Heart left ventricle (tissue), 13 donors: Measurements from ENCODE around the gene CRY2.
A peak's percentile ranks its signal among the peaks of the same experiment; 100 is the strongest.

Experiments
- CTCF ChIP-seq, 12 donors: fragments of 200-600 bp; sonication (generic) in 4 of 12; IDR thresholded peaks; one replicate each; pipeline versions ENCODE4 v1.5.0 to v1.8.0; 2018 to 2022; ENCODE audit warnings: antibody characterized with exemption in 12 of 12, mild to moderate bottlenecking in 5 of 12
- POLR2A ChIP-seq, 2 donors: fragments of 450-650 bp; IDR thresholded peaks; one replicate each; pipeline ENCODE4 v1.6.1; 2017; ENCODE audit warnings: antibody characterized with exemption in 2 of 2, mild to moderate bottlenecking in 2 of 2, moderate library complexity in 2 of 2
- donor health status: ischemic (EF 13 %, LVEDD 7.1; RV severe dilation, severe dysfunction).
- donor health status: DM: no; HTN: yes; CAD: no.
- donor health status: DM: no; HTN: no; CAD: no.
- donor health status: ischemic (EF 25% LVEDD 6.9; RV normal size, moderate dysfunction).
- donor health status: ischemic (EF 25% LVEDD 5.7; RV mildly dilated, moderate dysfunction).
- donor health status: ischemic (EF 35%, LVEDD 5.7; RV mildly dilated, moderate dysfunction).
- donor health status: nonischemic (EF 11% LVEDD 7.7; RV severe dilation, severe dysfunction).
- donor health status: DM: yes; HTN: yes; CAD: no.
- donor health status: PGD.
- donor health status: ischemic (EF 29% LVEDD 5.4; RV normal size, mild dysfunction).
- donor health status: nonischemic (EF 23%, LVEDD 6.1; RV moderate dilation, normal function).

GRCh38 chr11:45899448-45900174 is 52.3 kb downstream of the CRY2 start:
- TF ChIP-seq CTCF (IDR thresholded peaks at IDR 0.05) (no peak), POLR2A (IDR thresholded peaks at IDR 0.05) (peak in 1 of 2 donors; percentile 15)
